CD4-positive, alpha-beta T cell treated with Interleukin-6 at 100 ng/mL for 8 hours (primary cell): Measurements from ENCODE around the gene TMEM266.

Source experiments
- DNase-seq: peaks from one replicate; pipeline ENCODE4 v3.0.0-alpha.2; 2020; ENCODE audit warnings: mixed read lengths, low spot score

The TMEM266 gene

DNA sequence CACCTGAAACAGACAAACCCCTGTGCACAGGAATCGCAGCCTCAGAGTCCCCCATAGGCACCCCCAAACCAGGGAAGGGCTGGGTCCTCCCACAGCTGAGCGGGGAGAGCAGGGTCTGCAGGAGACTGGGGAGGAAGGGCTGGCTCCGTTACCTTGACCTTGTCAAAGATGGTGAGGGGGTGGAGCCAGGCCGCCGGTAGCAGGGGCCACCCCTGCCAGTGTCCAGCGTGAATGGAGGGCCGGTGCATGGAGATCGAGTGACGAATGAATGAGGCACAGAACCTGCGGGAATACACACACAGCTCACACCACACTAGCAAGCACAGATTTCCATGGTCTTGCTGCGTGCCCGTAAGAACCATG, 102.2 kb downstream of the TMEM266 start:
- no peak for DNase-seq

DNA sequence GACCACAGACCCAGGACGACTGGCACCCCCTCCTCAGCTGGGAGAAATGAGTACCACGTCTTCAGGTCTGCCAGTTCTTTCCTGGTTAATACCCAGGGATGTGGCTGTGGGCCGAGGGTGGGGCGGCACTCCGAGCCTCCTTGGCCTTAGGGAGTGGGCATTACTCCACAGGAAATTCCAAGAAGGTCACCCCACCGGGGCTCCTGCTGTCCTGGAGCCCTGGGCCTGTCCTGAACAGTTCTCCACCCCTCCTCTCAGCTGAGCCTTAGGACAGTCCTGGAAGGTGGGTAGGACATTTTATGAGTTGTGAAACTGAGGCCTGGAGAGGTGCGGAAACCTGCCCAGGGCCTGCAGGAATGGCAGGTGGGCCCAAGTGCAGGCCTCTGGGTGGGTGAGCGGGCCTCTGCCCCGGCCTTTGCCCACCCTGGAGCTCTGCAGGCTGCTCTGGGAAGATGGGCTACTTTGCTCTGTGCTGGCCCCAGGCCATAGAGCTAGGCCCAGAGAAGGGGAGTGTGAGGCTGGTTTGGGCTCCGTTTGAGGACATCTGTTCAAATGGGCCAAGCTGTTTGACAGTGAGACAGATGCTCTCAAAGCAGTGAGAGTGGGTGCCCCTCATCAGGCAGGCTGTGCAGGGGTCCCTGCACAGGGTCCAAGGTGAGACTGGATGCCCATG, 103.1 kb downstream of the TMEM266 start:
- no peak for DNase-seq

DNA sequence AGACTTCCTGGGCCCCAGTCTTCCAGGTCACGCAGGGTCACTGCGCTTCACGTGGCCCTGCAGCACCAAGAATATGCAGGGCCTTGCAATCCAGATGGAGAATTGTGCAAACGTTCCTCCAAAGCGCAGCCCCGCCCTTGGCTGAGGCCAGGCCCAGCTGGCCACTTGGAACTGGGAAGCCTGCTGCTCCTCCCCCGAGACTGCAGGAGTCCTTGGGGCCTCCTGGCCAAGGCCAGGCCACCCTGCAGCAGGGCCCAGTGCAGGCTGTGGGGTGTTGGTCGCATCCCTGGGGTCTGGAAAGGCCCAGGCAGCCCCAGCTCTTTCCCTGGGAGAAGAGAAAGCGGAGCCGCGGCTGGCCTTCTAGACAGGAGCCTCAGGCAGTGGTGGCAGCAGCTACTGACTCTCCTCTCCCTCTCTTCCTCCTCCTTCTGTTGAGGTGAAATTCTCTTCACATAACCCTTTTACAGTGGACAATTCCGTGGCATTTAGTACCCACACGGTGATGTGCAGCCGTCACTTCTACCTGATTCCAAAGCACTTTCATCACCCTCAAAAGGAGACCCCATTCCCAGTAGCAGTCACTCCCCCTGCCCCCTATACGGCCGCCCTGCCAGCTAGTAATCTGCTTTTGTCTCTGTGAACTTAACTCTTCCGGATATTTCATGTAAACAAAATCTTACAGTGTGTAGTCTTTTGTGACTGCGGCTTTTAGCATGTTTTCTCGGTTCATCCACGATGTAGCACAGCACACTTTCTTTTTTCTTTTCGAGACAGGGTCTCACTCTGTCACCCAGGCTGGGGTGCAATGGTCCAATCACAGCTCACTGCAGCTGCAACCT, 103.9 kb downstream of the TMEM266 start:
- DNase-seq, result no peak

DNA sequence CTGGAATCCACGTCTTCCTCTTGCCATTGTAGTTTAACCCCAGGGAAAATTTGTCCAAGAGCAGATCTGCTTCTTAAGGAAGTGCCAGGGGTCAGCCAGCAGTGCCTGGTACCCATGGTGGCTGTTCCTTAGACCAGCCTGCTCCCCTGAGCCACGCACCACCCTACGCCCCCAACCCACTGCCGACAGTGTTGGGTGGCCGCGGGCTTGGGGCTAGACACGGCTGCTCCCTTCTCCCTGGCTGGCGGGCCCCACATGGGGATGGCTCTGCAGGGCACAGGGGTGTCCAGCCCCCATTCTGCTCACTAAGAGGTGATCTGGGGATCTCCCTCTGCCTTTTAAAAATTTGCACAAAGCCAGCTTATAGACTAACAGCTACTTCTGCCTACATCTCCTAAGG, 104.8 kb downstream of the TMEM266 start:
- DNase-seq, result no peak

DNA sequence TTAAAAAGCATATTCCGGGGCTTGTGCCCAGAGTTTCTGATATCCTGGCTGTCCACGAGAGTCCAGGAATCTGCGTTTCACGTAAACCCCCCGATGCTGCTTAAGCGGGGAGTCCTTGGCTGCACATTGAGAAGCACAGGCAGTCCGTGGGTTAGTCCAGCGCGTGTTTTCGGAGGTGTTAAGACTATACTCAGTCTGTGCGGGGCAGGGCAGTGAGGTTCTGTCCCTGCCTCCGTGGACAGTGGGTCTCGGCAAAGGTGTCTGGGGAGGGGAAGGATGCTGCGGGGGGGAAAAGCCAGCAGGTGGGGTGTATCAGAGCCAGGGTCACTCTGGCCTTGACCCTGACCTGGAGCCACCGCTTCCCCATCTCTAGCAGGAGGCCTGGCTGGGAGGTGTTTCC, 106.2 kb downstream of the TMEM266 start:
- no peak for DNase-seq

DNA sequence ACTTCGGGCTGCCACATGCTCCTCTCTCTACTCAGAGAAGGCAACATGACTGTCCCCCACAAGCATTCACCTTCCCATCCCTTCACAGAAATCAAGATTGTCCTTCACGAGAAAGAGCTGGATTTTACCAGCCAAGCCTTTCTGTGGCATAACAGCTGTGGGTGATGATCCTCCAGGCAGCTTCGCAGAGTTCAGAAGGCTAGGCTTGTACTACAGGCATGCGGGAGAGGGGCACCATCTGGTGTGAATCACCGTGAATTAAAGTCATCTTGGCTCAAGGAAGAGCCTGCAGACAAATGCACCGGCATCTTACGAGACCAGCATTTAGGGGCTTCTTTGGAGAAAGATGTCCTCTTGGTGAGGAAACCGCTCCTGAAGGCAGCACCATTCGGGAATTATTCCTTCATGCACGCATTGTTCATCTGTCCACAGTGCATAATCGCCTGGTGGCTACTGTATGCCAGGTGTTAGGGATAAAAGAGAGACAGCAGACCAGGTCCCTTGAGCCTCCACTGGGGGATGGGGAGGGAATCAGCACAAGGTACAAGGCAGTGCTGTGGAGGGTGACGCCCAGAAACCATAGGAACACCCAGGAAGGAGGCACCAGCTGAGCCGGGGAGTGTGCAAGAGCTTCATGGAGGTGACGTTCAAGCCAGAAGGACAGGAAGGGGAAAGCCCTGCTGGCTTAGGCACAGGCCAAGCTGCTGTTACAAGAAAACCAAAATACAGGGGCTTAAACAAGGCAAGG, 108.6 kb downstream of the TMEM266 start:
- no peak for DNase-seq

DNA sequence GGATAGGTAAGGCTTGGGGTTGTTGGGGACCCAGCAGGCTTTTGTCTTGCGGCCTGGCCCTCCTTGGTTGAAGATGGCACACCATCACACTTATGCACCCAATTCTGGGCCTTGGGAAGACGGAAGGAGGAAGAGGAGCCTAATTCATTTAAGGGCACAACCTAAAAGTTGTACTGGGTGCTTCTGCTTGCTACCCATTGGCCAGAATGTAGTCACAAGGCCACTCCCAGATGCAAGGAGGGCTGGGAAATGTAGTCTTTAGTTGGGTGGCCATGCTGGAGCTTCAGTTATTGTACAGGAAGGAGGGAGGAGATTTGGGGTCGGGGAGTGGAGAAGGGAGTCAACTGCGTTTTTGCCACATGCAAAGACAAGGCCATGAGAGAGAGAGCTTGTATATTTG, 109.2 kb downstream of the TMEM266 start:
- DNase-seq, result no peak

DNA sequence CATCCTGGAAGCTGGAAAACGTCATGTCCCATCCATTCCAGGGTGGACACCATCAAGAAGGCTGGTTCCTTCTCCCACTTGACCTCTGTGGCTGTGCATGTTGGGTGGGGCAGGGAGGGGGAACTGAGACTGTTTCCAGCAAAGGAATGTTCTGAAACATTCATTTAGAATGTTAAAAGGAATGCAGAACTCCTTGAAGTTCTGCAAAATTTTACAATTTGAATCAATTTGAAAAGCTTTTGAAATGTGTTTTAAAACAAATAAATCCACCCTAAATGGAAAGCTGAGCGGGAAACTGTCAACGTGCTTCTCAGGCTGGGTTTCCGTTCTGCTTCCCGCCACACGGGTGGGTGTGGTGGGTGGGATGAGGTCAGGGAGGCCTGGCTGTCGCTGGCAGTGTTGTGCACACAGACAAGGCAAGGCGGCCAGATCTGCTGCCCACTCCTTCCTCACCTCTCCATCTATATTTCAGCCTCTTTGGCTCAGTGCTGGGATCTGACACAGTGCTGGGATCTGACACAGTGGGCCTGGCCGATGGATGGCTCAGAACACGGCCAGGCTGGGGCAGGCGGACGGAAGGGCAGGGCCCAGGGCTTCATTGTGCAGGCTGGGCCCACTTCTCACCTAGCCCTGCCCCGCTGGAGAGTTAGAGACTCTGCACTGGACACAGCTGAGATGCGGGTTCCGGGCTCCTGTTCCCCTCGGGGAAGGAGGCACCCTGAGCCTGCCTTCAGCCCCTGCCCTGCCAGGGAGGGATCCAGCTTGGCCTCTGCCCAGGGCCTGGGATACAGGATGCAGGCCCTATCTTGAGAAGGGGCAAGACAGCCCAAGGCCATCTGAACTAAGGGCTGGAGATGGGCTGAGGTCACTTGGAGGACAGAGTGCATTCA, 110.4 kb downstream of the TMEM266 start:
- no peak for DNase-seq

DNA sequence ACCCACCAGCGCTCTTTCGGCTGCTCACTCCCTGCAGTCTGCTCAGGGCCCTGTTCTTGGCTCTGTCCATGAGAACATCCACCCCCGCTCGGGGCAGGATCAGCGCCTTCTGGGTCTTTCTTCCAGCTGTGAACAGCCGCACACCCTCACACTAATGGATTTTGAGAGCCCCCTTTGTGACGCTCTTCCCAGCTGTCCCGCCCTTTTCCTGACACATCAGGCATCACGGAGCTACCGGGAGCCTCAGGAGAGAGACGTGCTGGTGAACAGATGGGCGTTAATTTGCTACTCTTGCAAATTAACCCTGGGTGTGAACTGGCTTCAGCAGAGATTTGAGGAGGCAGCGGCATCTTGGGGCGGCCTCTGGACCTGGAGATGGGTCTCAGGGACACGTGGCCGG, 113.0 kb downstream of the TMEM266 start:
- DNase-seq, result no peak

DNA sequence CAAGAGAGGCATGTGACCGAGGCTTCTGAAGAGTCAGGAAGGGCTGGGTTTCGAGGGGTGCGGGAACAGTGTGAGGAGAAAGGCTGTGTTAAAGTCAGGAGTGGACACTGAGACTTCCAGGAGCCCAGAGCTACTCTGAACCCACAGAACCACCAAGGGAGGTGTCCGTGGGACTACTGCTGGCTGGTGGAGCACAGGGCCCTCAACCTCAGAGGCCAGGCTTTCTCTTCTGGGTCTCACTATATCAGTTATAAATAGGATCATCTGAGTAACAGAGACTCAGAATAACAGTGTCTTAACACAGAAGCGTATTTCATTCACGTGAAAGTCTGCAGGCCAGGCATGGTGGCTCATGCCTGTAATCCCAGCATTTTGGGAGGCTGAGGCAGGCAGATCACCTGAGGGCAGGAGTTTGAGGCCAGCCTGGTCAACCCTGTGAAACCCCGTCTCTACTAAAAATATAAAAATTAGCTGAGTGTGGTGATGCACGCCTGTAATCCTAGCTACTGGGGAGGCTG, 113.6 kb downstream of the TMEM266 start:
- DNase-seq, result no peak

DNA sequence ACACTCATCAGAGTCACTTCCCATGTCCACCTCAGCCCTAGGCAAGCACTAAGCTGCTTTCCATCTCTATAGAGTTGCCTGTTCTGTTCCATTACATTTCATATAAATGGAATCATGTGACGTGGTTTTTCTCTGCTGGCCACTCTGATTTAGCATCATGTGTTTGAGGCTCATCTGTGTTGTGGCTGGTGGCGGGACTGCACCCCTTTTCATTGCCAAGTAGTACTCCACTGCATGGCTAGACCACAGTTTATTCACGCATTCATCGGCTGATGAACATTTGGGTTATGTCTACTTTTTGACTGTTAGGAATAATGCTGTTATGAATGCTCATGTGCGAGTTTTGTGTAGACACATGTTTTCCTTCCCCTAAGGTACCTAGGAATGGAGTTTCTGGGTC, 114.9 kb downstream of the TMEM266 start:
- no peak for DNase-seq

DNA sequence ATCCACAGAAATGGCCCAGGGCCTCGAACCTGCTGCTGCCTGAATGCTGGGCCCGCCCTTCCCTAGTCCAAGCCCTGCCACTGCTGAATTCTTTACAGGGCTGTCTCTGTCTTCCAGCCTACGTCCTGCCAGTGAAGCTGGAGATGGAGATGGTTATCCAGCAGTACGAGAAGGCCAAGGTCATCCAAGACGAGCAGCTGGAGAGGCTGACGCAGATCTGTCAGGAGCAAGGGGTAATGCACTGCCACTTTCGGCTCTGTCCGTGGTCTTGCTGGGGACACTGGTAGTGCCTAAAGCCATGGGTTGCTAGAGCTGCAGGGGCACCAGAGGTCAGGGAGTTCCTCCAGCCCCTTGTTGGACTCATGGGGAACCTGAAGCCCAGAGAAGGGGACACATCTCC, 115.7 kb downstream of the TMEM266 start:
- no peak for DNase-seq

DNA sequence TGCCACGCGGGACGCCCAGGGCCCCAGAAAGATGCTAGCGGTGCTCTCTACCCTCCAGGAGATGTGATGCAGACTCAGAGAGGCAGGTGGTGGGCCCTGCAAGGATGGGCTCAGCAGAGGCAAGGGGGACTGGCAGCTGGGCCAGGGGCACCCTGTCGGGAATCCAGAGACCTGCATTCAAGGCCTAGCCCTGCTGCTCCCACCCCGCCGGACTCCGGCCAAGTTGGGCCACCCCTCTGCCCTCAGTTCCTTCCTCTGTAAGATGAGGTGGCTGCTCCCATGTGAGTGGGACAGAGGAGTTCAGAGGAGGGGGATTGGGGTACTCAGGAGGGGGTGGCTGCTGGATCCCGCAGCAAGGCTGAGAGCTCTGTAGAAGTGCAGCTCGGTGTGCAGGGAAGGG, 116.3 kb downstream of the TMEM266 start:
- no peak for DNase-seq

DNA sequence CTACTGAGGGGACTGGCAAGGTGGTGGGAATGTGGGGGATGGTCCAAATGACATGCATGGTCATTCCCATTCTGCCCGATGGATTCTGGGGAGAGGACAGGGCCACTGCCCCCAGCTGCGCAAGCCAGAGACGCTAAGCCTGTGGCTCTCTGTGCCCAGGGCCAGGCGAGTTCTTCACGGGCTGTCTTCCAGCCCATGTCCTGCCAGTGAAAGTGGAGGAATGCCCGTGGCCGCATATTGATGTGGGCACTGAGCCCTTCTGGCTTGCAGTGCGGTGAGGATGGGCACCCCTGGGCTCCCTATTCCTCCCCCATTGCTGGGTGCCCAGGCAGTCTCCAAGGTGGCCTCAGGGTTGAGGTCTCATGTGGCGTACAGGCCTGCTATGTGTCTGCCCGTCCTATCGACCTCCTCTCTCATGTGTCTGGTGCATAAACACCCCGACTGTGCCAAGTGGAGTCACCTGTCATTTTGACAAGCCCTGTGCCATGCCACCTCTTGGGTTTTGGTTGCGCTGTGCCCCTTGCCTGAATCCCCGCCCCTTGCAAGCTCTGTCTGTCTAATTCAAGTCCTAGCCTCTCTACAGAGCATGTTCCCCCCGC, 116.8 kb downstream of the TMEM266 start:
- no peak for DNase-seq

DNA sequence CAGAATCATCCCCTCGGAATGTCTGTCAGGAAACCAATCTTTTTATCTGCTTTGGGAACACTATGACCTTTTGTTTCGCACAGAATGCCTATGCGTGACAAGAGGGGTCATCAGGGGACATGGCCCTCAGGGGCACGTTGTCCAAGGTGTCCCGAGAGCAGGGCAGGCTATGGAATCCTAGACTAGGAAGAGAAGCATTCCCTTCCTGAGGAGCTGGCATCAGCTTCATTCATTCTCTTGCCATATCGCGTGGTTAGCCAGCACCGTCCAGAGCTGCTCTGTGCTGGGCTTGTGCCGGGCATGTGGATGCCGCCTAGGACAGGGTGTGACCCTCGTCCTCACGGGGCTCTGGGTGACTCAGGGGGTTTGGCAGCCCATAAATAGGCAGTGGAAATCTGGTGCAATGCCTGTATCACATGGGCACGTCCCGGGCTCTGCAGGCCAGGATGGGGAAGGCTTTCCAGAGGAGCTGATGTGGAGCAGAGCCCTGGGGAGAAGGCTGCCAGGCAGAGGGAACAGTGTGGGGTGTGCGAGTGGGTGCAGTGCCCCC, 117.8 kb downstream of the TMEM266 start:
- no peak for DNase-seq

DNA sequence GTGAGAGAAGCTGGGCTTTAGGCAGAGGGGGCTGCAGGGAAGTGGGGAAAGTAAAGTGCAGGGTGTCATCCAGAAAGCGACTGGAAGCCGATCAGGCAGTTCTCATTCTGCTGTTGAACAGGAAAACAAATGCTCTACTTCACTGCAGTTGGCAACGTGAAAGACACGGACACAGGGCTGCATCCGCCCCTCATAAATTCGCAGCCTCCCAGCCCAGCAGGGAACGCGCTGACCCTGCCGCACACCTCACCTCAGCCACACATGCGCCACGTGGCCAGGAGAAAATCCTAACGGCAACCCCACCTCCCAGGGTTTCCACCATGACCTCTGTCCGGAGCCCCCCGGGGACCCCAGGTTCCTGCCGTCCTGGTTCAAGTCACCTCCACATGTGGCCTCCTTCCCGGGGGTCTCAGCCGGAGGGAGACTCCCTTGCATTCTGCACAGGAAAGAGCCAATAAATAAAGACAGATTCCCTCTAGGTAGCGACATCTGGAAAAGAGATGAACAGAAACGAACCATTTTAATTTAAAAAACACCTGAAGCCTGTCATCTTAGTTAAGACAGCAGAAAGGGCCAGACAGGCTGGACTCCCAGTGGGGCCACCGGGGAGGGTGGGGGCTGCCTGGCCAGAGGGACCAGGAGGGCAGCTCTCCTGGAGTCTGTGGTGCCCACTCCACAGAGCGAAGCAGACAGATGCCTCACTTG, 118.7 kb downstream of the TMEM266 start:
- DNase-seq, result no peak

DNA sequence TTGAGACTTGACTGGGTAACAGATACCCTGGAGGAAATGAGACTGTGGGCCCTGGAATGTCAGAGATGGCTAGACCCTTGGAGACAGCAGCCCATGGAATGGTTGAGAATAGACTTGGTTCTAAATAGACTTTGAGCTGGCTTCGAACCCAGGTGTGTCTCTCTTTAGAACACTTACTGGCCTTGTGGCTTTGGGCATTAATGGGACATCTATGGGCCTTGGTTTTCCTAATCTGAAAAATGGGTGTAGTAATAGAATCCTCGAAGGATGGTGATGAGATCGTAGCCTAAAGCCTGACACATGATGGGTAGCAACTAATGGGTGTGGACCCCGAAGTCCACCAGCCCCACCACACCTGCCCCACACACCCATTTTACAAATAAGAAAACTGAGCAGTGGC, 119.2 kb downstream of the TMEM266 start:
- no peak for DNase-seq

DNA sequence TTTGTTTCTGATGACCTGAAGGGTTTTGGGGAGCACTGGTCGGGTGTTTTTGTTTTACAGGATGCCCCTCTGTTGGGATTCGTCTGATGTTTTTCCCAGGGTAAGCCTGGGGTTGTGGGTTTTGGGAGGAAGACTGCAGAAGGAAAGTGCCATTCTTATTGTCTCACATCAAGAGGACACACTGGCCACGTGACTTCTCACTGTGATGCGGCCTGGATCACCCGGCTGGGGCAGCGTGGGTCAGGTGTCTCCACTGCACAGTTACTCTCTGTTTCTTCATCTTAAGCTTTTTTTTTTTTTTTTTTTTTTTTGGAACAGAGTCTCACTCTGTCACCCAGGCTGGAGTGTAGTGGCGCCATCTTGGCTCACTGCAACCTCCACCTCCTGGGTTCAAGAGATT, 120.5 kb downstream of the TMEM266 start:
- DNase-seq, result no peak

DNA sequence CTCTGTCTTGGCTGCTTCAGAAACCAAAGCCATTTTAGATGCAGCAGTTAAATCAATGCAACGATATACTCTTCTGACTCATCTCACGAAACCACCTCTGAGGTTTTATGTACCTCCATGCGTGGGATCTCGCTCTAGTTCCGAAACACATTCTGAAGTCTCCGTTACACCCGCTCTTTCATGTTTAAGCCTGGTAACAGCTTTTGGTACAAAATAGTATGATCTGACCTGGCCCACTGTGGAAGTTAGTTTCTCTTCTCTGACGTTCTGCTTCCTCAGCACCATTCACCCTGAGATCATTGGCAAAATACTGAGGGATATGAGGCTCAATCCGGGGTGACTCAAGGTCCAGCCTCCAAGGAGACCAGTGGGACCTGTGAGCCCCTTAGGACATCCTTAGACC, 121.9 kb downstream of the TMEM266 start:
- DNase-seq, result no peak

DNA sequence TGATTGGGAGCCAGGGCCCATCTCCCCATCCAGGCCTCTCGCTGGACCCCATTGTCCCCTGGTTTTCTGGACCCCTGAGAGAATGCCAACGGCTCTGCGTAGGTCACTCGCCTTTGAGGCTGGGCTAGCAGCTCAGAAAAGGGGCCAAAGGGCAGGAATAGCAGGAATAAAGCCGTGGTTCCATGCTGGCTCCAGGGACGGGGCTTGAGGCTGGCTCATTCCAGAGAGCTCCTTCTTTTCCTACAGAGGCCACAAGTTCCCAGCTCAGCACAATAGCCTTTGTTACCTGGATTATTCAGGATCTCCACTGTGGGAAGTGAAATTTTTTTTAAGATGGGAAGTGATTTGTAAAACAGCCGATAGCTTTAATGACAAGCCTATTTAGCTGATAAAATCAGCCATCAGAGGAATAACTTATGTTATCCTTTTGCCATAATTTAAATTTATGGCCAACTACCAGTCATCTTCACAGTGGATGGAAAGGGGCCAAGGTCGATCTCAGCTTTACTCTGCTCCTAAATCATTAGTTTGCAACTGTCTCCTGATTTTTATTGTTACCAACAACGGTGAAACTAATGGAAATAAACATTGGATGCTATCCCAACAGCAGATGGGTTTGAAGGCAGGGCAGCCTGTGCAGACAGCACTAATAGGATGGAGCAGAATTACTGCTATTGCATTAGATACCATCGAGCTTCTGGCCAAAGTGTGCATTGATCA, 124.3 kb downstream of the TMEM266 start:
- DNase-seq, result no peak
